Mesenchymal stem cell (in vitro differentiated cells and primary cell): ENCODE measurements around the gene LSM10.

Source experiments
- DNase-seq: peaks from one replicate; pipeline ENCODE4 v3.0.0-alpha.2; 2013
- H2AFZ ChIP-seq: one replicate; pipeline ENCODE4 v1.6.1; 2013; ENCODE audit warnings: low read depth, mild to moderate bottlenecking, control low read depth, inconsistent platforms, low read length, moderate library complexity
- H2AK5ac ChIP-seq: 2 replicates; pipeline ENCODE4 v1.6.1; 2013; ENCODE audit warnings: low read length, moderate library complexity, mild to moderate bottlenecking, inconsistent platforms; ENCODE audit not compliant: severe bottlenecking
- H2BK120ac ChIP-seq: one replicate; pipeline ENCODE4 v1.6.1; 2013; ENCODE audit warnings: low read depth, mild to moderate bottlenecking, inconsistent platforms, low read length, moderate library complexity
- H2BK12ac ChIP-seq, 2 experiments: one replicate each; pipeline ENCODE4 v1.6.1; 2013; ENCODE audit warnings: inconsistent platforms in 2 of 2, low read length in 2 of 2, mild to moderate bottlenecking in 2 of 2, moderate library complexity in 2 of 2, control low read depth in 1 of 2
- H2BK15ac ChIP-seq: one replicate; pipeline ENCODE4 v1.6.1; 2013; ENCODE audit warnings: mild to moderate bottlenecking, low read depth, inconsistent platforms; ENCODE audit not compliant: poor library complexity, severe bottlenecking
- H2BK5ac ChIP-seq: 2 replicates; pipeline ENCODE4 v1.6.1; 2013; ENCODE audit warnings: low read depth, mild to moderate bottlenecking, low read length, control low read depth, inconsistent platforms; ENCODE audit not compliant: poor library complexity, severe bottlenecking
- H3K14ac ChIP-seq, 2 experiments: one replicate each; pipeline ENCODE4 v1.6.1; 2013; ENCODE audit warnings: inconsistent platforms in 2 of 2, low read length in 2 of 2, control low read depth in 1 of 2, mild to moderate bottlenecking in 1 of 2, moderate library complexity in 1 of 2
- H3K18ac ChIP-seq, 2 experiments: one replicate each; pipeline ENCODE4 v1.6.1; 2013; ENCODE audit warnings: inconsistent platforms in 2 of 2, low read length in 2 of 2, control low read depth in 1 of 2, low read depth in 1 of 2, mild to moderate bottlenecking in 1 of 2
- H3K23ac ChIP-seq, 2 experiments: one replicate each; pipeline ENCODE4 v1.6.1; 2013; ENCODE audit warnings: inconsistent platforms in 2 of 2, low read length in 2 of 2, mild to moderate bottlenecking in 2 of 2, moderate library complexity in 2 of 2, control low read depth in 1 of 2
- H3K27ac ChIP-seq: 2 replicates; pipeline ENCODE4 v1.5.1; 2013; ENCODE audit warnings: mild to moderate bottlenecking, moderate library complexity, low read length, control low read depth, inconsistent platforms; ENCODE audit not compliant: poor library complexity, severe bottlenecking
- H3K27me3 ChIP-seq, 2 experiments: 2 replicates each; pipeline versions ENCODE4 v1.6.1 to v1.7.0; 2013; ENCODE audit warnings: low read length in 2 of 2, mild to moderate bottlenecking in 2 of 2, moderate library complexity in 2 of 2, control low read depth in 1 of 2, inconsistent platforms in 1 of 2; ENCODE audit not compliant: control insufficient read depth in 1 of 2, insufficient read depth in 1 of 2
- H3K36me3 ChIP-seq, 2 experiments: 2 replicates each; pipeline versions ENCODE4 v1.6.1 to v1.7.0; 2013; ENCODE audit warnings: low read length in 2 of 2, control low read depth in 1 of 2, inconsistent platforms in 1 of 2, low read depth in 1 of 2, mild to moderate bottlenecking in 1 of 2; ENCODE audit not compliant: insufficient read depth in 2 of 2, control insufficient read depth in 1 of 2
- H3K4ac ChIP-seq, 2 experiments: one replicate each; pipeline ENCODE4 v1.6.1; 2013; ENCODE audit warnings: inconsistent platforms in 2 of 2, low read length in 2 of 2, mild to moderate bottlenecking in 2 of 2, moderate library complexity in 2 of 2, control low read depth in 1 of 2, low read depth in 1 of 2
- H3K4me1 ChIP-seq: 2 replicates; pipeline ENCODE4 v1.6.1; 2013; ENCODE audit warnings: low read depth, low read length, control low read depth; ENCODE audit not compliant: control insufficient read depth, insufficient read depth
- H3K4me2 ChIP-seq: 2 replicates; pipeline ENCODE4 v1.6.1; 2013; ENCODE audit warnings: low read length, mild to moderate bottlenecking, inconsistent platforms; ENCODE audit not compliant: poor library complexity, severe bottlenecking
- H3K4me3 ChIP-seq, 2 experiments: 2 replicates each; pipeline versions ENCODE4 v1.5.1 to v1.7.0; 2013; ENCODE audit warnings: low read length in 2 of 2, mild to moderate bottlenecking in 2 of 2, control low read depth in 1 of 2, low read depth in 1 of 2; ENCODE audit not compliant: insufficient read depth in 1 of 2
- H3K79me1 ChIP-seq: replicated peaks from 2 replicates; pipeline ENCODE4 v1.6.1; 2013; ENCODE audit warnings: mild to moderate bottlenecking, control low read depth, low read length, inconsistent platforms; ENCODE audit not compliant: poor library complexity, severe bottlenecking
- H3K9ac ChIP-seq: 2 replicates; pipeline ENCODE4 v1.7.0; 2013; ENCODE audit warnings: mild to moderate bottlenecking, low read length, moderate library complexity
- H3K9me3 ChIP-seq: 2 replicates; pipeline ENCODE4 v1.7.0; 2013; ENCODE audit warnings: mild to moderate bottlenecking, low read length; ENCODE audit not compliant: control insufficient read depth
- H4K8ac ChIP-seq: one replicate; pipeline ENCODE4 v1.6.1; 2013; ENCODE audit warnings: inconsistent platforms, mild to moderate bottlenecking, low read length, moderate library complexity
- H4K91ac ChIP-seq: one replicate; pipeline ENCODE4 v1.6.1; 2013; ENCODE audit warnings: mild to moderate bottlenecking, low read length, inconsistent platforms
- WGBS: methylation state at CpG from one replicate; pipeline ENCODE4 v1.1.7; 2013; ENCODE audit warnings: mixed read lengths; 5-methylcytosine and 5-hydroxymethylcytosine counted together

LSM10 gene

GRCh38 chr1:36346741-36347370 is 50.9 kb downstream of the LSM10 start:
- no peak overlapping the region for H3K9ac ChIP-seq
- H3K23ac ChIP-seq, result no peak overlapping the region
- no peak overlapping the region for H3K4me3 ChIP-seq
- no peak overlapping the region for H2AFZ ChIP-seq
- no peak overlapping the region for H2AK5ac ChIP-seq
- H3K27me3 ChIP-seq, result no peaks in the 10 kb centered on the region
- H3K4me1 ChIP-seq, result peaks cover 47% of the 10 kb centered on the region
- no peak overlapping the region for H3K14ac ChIP-seq
- H2BK15ac ChIP-seq, result no peak overlapping the region
- peaks cover 34% of the 10 kb centered on the region for H3K79me1 ChIP-seq
- no peak overlapping the region for H3K4me2 ChIP-seq
- 91% methylated on average over 8 of the region's 8 CpGs for WGBS
- no peak overlapping the region for H3K18ac ChIP-seq
- H3K4ac ChIP-seq, result no peak overlapping the region
- H2BK12ac ChIP-seq, result no peak overlapping the region
- H3K36me3 ChIP-seq, result peaks cover 65 to 71% of the 10 kb centered on the region in 2 experiments
- H4K91ac ChIP-seq, result peak overlapping the region; percentile 22
- DNase-seq, result no peak
- H3K27ac ChIP-seq, result no peak overlapping the region
- H2BK5ac ChIP-seq, result no peak overlapping the region
- H4K8ac ChIP-seq, result no peak overlapping the region
- no peaks in the 10 kb centered on the region for H3K9me3 ChIP-seq
- H2BK120ac ChIP-seq, result no peak overlapping the region

DNA sequence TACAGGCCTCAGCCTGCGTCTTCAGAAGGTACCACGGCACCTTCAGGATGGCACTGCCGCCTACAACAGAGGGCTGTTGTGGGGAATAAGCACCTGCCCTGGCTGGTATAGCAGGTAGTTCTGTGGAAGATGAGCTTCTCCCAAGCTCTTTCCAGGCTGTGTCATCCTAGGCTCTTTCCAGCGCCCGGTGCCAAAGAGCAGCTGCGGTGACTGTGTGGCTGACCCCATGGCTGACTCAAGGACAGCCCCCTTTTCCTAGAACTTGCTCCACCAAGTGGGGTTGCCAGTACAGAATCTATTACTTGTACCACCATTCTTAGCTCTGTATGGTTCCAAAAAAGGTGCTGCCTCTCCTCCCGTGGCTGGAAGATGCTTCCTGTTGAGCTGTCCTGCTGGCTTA is 52.4 kb downstream of the LSM10 start:
- Histone ChIP-seq H3K4me3 (no peak overlapping the region), H4K8ac (no peak overlapping the region), H2BK120ac (no peak overlapping the region), H2BK5ac (no peak overlapping the region), H3K27ac (no peak overlapping the region), H3K36me3 (peaks cover 80 to 83% of the 10 kb centered on the region in 2 experiments), H3K79me1 (peaks cover 34% of the 10 kb centered on the region), H3K4me1 (peaks cover 34% of the 10 kb centered on the region), H4K91ac (no peak overlapping the region), H3K4me2 (no peak overlapping the region), H3K4ac (no peak overlapping the region), H2BK15ac (no peak overlapping the region), H3K9ac (no peak overlapping the region), H3K18ac (no peak overlapping the region), H3K9me3 (no peaks in the 10 kb centered on the region), H2BK12ac (no peak overlapping the region), H2AK5ac (no peak overlapping the region), H3K27me3 (no peaks in the 10 kb centered on the region), H2AFZ (no peak overlapping the region), H3K23ac (no peak overlapping the region), H3K14ac (no peak overlapping the region)
- WGBS, result 95% methylated on average over 7 of the region's 7 CpGs
- DNase-seq, result no peak

DNA sequence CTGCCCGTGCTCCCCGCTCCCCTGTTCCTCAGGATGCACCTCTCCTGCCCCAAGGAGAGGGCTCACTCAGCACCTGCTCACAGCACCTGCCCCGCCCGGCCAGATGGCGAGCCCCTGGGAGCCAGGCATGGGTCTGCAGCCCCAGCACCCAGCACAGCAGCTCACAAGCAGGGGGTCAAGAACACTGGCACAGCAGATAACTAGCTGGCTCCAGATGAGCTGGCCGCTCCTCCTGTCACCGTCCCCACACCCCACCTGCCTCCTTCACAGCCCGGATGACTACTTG is 53.4 kb downstream of the LSM10 start:
- 96% methylated on average over 8 of the region's 8 CpGs for WGBS
- H4K91ac ChIP-seq, result peak overlapping the region; percentile 3
- no peak overlapping the region for H2BK15ac ChIP-seq
- no peak overlapping the region for H3K14ac ChIP-seq
- H2BK12ac ChIP-seq, result no peak overlapping the region
- no peak overlapping the region for H3K4ac ChIP-seq
- H3K4me3 ChIP-seq, result no peak overlapping the region
- peaks cover 32% of the 10 kb centered on the region for H3K4me1 ChIP-seq
- no peak overlapping the region for H4K8ac ChIP-seq
- peaks cover 86 to 88% of the 10 kb centered on the region in 2 experiments for H3K36me3 ChIP-seq
- no peaks in the 10 kb centered on the region for H3K9me3 ChIP-seq
- H2AFZ ChIP-seq, result no peak overlapping the region
- no peak overlapping the region for H3K18ac ChIP-seq
- H2BK5ac ChIP-seq, result no peak overlapping the region
- H3K9ac ChIP-seq, result no peak overlapping the region
- no peak for DNase-seq
- no peak overlapping the region for H3K4me2 ChIP-seq
- H2BK120ac ChIP-seq, result no peak overlapping the region
- H3K23ac ChIP-seq, result no peak overlapping the region
- peaks cover 36% of the 10 kb centered on the region for H3K79me1 ChIP-seq
- H2AK5ac ChIP-seq, result no peak overlapping the region
- H3K27me3 ChIP-seq, result no peaks in the 10 kb centered on the region
- no peak overlapping the region for H3K27ac ChIP-seq

DNA sequence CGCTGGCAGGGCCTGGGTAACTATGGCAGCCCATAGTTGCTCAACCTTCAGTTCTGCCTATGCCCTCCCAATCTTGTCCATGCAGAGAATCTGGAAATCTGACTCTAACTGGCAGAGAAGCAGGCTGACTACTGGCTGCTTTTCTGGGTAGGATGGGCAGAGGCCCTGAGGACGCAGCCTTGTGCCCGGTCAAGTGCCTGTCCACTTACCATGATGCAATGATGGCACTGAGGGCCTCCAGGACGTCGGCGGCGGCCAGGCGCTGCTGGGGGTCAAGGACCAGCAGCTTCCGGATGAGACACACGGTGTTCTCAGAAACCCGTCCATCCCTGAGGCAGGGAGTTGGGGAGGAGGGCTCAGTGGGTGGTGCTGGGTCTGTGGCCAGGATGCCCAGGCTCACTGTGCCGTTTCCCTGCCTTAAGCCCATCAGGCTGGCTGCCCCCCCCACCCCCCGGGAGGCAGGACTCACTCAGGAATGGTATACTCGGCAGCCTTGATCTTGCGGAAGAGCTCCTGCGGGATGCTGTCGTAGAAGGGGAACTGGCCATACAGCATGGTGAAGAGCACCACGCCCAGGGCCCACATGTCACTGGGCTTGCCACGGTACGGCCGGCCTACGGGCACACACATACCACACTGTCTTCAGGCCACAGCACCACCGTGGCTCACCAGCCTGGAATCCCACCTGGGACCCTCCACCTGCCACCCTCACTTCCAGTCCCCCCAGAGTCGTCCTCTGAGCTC is 53.9 kb downstream of the LSM10 start:
- Histone ChIP-seq H3K4me1 (peaks cover 31% of the 10 kb centered on the region), H3K79me1 (peaks cover 33% of the 10 kb centered on the region)
- WGBS, result 97% methylated on average over 24 of the region's 24 CpGs

More for the DNA sequence above, 53.9 kb downstream of the LSM10 start:
- Histone ChIP-seq H3K4ac (no peak overlapping the region), H3K36me3 (peaks cover 87 to 89% of the 10 kb centered on the region in 2 experiments), H3K27ac (no peak overlapping the region), H2BK120ac (no peak overlapping the region), H3K23ac (no peak overlapping the region), H3K4me2 (no peak overlapping the region), H3K27me3 (no peaks in the 10 kb centered on the region), H3K18ac (peak overlapping the region in 1 of 2 experiments; percentile 42), H3K14ac (peak overlapping the region in 1 of 2 experiments; percentile 26), H4K91ac (peak overlapping the region; percentile 3), H3K9ac (peak overlapping the region; percentile 65), H2BK5ac (no peak overlapping the region), H2BK15ac (no peak overlapping the region), H3K9me3 (no peaks in the 10 kb centered on the region), H3K4me3 (no peak overlapping the region), H4K8ac (no peak overlapping the region), H2BK12ac (no peak overlapping the region), H2AFZ (no peak overlapping the region), H2AK5ac (peak overlapping the region; percentile 17)
- no peak for DNase-seq
